GM19438 (cell line): Measurements from ENCODE around the gene FICD.
A peak's percentile ranks its signal among the peaks of the same experiment; 100 is the strongest.

Experiments
- ATAC-seq: cut with Tn5 transposase; IDR thresholded peaks from one replicate; pipeline ENCODE4 v1.9.1; 2021; ENCODE audit warnings: low read depth; ENCODE audit not compliant: unreplicated experiment

The FICD gene

DNA sequence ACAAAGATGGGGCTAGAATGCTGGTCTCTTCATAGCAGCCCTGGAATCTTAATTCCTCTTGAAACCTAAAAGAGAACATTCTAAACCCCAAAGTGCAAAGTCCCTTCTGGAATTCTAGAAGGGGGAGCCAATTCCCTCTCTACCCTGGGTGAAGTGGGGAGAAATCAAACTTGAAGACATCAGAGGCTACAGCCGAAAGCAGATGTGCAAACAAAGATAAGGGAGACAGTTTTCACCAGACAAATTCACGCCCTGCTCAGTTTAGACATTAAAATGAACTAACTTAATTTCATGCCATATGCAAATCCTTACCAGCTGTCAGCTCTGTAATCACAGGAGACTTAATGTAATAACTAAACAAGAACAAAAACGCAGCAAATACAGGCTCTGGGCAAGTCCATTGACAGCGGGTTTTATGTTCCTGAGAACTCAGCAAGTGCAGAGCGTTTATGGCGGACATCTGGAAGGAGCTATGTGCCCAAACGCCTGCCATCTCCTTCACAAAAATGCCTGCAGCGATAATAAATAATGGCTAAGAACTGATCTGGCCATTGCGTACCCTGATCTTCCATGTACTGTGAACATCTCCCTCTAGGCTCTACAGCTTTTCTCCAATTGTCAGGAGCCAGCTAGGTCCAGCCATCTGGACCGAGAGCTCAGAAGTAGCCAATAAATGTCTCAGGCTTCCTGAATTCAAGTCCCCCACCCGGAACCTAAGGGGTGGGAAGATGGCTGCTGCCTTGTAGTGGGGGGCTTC, 19.1 kb upstream of the FICD start:
- no peak for ATAC-seq

DNA sequence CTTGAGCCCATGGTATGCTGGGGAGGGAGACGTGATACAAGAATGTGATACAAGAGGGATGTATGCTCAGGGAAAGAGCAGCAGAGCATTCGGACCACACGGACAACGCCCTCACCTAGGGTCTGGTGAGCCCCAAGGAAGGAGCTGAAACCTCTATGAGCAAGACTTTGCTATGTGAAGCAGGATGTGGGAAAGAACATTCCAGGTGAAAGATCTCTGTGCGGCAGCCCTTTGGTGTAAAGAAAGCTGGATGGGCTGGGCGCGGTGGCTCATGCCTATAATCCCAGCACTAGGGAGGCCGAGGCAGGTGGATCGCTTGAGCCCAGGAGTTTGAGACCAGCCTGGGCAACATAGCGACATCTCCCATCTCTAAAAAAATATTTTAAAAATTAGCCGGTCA, 16.9 kb upstream of the FICD start:
- ATAC-seq = no peak

GRCh38 chr12:108502922-108503321, 12.2 kb upstream of the FICD start:
- no peak for ATAC-seq

GRCh38 chr12:108505129-108505528, 9.9 kb upstream of the FICD start:
- no peak for ATAC-seq

- ATAC-seq = no peak
Measured at GRCh38 chr12:108507971-108508642, 7.0 kb upstream of the FICD start.

DNA sequence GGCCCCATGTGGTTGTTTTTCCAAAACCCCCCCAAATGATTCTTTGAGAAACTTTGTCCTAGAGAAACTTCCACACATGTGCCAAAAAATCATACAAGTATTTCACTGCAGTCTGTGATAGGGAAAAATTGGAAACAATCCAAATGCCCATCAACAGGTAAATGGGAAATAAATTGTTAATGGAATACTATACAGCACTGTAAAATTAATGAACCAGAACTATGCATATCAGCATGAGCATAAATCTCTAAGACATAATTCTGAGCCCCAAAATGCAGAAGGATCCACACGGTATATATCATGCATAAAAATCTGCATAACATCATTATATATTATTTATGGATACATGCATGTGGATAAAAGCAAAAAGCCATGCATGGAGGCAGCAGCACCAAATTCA, 5.3 kb upstream of the FICD start:
- ATAC-seq = no peak

DNA sequence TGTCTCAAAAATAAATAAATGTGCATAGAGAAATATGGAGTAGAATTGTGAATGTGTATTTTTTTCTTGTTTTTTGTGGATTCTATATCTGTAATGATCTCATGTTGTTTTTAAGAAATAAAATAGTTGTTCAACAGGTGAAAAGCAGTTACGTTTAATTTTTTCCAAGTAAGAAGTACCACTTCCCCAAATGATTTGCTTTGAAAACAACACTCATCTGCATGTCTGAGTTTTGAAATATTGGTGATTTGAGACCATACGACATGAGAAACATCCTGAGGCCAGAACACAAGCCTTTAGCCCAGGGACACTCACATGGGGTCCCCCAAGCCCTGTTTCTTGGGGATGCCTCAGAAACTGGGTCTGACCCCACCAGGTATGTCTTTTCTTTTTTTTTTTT, 4.2 kb upstream of the FICD start:
- no peak for ATAC-seq

- ATAC-seq = no peak
Measured at GRCh38 chr12:108511633-108512540, 3.2 kb upstream of the FICD start.

DNA sequence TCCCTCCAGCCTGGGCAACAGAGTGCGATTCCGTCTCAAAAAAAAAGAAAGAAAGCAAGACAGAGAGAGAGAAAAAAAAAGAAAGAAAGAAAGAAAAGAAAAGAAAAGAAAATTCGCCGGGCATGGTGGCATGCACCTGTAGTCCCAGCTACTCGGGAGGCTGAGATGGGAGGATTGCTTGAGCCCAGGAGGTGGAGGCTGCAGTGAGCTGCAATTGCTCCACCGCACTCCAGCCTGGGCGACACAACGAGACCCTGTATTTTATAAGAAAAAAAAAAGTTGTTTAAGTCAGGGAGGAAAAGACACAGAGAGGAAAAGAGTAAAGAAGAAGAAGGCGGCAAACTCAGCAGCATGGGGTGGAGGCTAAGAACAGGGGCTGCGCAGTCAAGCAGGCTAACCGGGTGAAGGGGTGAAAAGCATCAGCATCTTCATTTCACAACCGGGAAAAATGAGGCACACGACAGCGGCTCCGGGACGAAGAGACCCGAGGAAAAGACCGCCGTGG, 557 bp upstream of the FICD start:
- peak; percentile 2 for ATAC-seq

- ATAC-seq = no peak
Measured at GRCh38 chr12:108515916-108516315, 839 bp downstream of the FICD start.

DNA sequence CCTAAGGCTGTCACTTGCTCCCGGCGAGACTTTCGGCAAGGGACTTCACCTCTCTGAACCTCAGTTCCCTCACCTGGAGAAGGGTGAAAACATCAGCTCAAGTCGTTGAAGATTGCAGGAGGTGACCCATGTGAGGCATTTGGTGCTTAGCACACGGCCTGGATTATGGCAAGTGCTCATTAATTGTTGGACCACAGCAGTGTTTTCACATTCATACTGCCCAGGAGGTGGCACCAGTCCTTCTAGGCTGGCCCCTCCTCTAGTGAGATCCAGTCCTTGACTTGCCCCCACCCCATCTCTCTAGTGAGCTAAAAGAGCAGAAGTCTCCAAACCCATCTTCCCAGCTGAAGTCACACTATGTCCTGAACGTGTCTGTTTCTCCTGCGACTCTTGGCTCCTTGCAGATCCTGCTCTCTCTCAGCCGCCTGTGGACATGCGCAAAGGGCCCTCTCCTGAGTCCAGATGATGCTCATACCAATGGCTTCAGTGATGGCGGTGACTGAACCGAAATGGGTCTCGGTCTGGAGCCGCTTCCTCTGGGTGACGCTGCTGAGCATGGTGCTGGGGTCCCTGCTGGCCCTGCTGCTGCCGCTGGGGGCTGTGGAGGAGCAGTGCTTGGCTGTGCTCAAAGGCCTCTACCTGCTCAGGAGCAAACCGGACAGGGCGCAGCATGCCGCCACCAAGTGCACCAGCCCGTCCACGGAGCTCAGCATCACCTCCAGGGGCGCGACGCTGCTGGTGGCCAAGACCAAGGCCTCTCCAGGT, 1.6 kb downstream of the FICD start:
- ATAC-seq = no peak

DNA sequence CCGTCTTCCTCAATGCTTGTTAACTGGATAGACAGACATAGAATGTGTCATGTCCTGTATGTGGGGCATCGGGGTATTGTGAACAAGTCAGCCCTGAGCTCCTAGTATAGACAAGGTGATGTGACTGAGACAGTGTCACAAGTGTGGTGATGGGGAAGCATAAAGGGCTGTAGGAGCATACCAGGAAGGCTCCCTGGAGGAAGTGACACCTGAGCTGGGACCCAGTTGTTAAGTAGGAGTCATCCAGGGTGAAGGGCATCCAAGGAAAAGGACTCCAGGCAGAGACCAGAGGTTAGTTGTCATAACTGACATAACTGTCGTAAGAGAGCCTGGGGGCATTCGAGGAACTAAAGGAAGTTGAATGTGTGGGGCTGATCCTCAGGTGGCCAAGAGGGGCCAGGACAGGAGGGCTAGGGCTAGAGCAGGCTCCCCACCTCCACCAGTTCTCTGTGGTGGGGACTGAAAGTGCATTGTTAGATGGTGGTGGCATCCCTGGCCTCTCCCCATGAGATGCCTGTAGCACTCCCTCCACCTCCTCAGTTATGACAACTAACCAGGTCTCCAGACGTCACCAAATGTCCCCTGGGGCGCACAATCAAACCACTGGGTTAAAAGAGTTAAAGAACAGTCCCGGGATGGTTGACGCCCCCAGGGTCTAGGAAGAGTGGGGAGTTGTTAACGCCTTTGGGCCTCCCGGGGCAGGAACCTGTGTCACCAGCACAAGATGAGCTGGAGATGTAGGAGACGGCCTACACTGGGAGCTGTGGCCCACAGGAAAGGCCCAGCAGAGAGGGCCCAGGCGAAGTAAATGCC, 2.4 kb downstream of the FICD start:
- no peak for ATAC-seq

DNA sequence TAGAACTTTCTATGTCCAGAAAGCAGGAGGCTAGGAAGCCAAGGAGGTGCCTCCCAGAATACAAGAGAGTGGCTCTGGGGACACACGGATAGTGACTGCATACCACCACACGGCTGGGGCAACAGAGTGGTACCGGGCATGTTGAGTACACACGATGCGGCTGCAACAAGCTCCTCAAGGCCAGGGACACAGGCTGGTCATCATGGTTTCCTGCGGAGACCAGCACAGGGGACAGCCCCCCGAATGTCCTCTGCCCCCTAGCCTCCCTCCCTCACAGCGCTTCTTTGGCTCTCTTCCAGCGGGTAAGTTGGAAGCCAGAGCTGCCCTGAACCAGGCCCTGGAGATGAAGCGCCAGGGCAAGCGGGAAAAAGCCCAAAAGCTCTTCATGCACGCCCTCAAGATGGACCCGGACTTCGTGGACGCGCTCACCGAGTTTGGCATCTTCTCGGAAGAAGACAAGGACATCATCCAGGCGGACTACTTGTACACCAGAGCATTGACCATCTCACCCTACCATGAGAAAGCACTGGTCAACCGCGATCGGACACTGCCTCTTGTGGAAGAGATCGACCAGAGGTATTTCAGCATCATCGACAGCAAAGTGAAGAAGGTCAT, 3.1 kb downstream of the FICD start:
- no peak for ATAC-seq

GRCh38 chr12:108518716-108519496, 3.8 kb downstream of the FICD start:
- ATAC-seq = no peak

DNA sequence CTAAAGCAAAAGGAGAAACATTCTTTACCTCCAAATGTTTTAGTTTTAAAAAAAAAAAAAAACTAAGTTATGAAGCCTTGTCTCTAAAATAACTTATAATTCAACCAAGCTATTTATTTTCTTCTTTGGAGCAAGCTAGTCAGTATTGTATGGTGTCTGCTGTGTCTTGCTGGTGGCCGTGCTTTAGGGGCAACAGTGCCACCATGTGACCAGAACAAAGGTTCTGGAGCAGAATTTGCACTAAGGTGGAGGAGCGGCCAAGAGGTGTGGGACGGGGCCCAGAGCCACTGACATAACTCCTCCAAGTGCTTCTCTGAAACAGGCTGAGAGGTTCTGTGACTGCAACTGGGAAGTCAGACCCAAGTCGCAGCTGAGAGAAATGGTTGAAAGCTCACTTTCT, 4.5 kb downstream of the FICD start:
- ATAC-seq = no peak

DNA sequence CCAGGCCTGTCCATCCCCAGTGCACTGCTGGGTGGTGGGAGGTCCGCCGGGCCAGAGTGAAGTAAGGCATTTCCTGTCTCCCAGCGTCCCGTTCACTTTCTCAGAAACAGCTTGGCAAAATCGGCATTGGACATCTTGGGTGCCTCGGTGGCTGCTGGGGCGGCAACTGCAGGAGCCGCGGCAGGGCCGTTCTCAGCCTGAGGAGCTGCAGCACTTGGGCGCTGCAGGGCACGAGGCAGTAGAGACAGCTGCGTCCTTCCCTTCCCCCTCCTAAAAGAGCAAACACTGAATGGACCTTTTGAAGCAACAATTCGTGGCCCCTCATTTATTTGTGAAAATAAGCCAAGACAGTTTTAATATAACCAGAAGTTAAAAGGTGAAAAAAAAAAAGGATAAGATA, 8.3 kb downstream of the FICD start:
- ATAC-seq = no peak

GRCh38 chr12:108525681-108526080, 10.6 kb downstream of the FICD start:
- ATAC-seq = no peak

DNA sequence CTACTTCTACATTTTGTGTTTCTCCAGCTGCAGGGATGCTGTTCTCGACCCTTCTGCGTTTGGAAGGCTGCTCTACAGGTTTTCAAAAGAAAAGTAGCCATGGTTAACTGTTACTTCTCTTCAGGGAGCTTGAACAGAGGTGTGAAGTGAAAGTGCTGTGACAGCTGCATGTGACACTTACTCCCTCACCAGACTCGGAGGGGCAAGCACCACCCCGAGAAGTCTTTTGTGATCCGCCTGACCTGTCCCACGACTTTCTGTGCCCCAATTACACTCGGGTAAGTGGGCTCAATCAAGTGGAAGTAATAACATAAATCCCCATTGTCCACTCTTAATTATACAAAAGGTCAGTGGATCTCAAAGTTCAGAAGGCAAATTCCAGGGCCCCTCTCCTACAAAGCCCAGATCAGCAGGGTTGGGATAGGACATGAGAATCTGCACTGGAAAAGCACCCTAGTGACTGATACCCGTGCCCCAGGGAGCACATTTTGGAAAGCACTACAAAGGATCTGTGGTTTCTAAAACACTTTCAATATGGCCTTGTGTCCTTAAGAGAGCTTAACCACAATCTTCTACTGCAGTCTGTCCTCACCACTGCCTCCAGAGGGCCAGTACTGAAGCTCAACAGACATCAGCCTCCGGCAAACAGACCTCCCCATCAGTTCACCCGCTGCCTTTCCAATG, 11.5 kb downstream of the FICD start:
- no peak for ATAC-seq
